Upper lobe of left lung (tissue), 4 donors: ENCODE measurements around the gene PNMA8A.

Source experiments
- CTCF ChIP-seq, 6 experiments: fragments of 450-650 bp in 4 of 6; fragments of 200-600 bp in 2 of 6; sonication (generic) in 2 of 6; IDR thresholded peaks; one replicate each; pipeline ENCODE4 v1.5.1; 2016 to 2019; ENCODE audit warnings: antibody characterized with exemption in 6 of 6
- EP300 ChIP-seq, 4 donors: sonication (generic); formaldehyde crosslinking; IDR thresholded peaks; one replicate each; pipeline ENCODE4 v1.5.1; 2017; ENCODE audit warnings: antibody characterized with exemption in 4 of 4, control low read depth in 2 of 4
- POLR2A ChIP-seq, 4 donors: fragments of 450-650 bp; IDR thresholded peaks; one replicate each; pipeline ENCODE4 v1.5.1; 2016 to 2017; ENCODE audit warnings: antibody characterized with exemption in 4 of 4, mild to moderate bottlenecking in 2 of 4
- POLR2AphosphoS5 ChIP-seq, 2 donors: sonication (generic); formaldehyde crosslinking; IDR thresholded peaks; one replicate each; pipeline ENCODE4 v1.5.1; 2017; ENCODE audit warnings: antibody characterized with exemption in 2 of 2

DNA sequence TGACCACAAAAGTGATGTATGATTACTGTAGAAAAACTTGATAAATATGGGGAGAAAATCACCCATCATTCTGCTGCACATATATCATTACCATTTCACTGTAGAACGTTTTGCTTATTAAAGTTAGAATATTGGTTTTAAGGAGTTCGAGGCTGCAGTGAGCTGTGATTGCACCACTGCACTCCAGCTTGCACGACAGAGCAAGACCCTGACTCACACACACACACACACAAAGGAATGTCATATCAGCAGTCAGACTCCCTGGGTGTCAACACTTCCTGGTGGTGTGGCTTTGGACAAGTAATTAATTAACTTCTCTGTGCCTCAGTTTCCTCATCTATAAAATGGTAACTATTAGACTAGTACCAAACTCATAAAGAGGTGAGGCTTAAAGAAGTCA, 11.3 kb upstream of the PNMA8A start:
- TF ChIP-seq POLR2A (IDR thresholded peaks at IDR 0.05) (no peak), CTCF (IDR thresholded peaks at IDR 0.05) (no peak), POLR2AphosphoS5 (IDR thresholded peaks at IDR 0.05) (no peak), EP300 (IDR thresholded peaks at IDR 0.05) (no peak)
